ENCODE data around the gene DAPL1.
A peak's percentile ranks its signal among the peaks of the same experiment; 100 is the strongest.

Gene DAPL1, protein sequence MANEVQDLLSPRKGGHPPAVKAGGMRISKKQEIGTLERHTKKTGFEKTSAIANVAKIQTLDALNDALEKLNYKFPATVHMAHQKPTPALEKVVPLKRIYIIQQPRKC

DNA sequence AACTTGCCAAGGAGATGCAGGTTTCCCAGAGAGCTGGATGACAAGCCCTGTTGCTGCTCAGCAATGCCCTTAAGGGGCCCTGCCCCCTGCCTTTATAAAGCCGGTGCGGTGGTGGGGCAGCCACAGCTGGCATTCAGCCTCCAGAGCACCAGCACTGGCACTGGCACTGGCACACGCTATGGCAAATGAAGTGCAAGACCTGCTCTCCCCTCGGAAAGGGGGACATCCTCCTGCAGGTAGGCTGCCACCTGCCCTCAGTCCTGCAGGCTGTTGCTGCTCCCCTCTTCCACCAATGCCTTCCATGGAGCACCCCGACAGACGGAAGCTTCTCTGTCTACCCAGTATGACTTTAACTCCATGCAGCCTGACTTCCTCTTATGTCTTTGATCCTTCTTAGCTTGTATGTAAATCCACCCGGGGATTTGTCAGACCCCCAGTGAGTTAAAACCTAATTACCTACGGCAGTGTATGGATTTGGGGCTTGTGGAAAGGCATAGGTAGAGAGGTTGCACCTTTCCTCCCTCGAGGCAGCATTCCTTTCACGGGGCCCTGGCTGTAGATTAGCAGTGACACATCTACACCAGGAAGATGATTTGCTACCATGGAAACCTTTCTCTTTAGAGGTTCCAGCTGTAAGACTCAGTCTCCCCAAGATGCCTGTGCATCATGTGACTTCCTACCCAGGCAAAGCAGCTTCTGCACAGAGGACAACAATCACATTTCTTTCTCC lies at the start of gene DAPL1:
Gene DAPL1, plus strand, starts transcription at position 123 of the 730 bp plus-strand sequence. Its CDS starts 56 bp downstream, at position 179.
- peak in 24 of 51 donors; percentile 2 to 59 (median 10) for DNase-seq

DNA sequence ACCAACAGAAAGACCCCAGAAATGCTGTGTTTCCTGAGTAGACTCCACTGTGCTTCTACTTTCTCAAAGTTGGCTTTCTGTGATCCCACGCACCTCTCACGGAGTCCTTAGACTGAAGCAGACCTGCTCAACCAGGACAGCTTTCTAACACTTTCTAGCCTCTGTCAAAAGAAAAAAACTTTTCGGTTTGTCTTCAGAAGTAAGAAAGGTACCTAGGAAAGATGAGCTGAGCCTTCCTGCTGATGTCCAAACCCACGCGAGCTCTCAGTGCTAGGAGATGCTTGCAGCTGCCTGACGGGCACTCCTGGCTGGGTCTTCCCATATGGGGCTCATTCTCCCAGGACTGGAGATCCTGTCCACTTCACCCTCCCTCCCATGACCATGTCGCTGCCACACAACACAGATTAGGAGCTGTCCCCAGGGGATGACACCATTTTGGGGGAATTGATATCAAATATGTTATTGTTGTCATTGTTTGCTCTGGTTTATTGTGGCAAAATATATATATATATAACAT lies 49.2 kb upstream of the DAPL1 start:
- no peak for DNase-seq

DNA sequence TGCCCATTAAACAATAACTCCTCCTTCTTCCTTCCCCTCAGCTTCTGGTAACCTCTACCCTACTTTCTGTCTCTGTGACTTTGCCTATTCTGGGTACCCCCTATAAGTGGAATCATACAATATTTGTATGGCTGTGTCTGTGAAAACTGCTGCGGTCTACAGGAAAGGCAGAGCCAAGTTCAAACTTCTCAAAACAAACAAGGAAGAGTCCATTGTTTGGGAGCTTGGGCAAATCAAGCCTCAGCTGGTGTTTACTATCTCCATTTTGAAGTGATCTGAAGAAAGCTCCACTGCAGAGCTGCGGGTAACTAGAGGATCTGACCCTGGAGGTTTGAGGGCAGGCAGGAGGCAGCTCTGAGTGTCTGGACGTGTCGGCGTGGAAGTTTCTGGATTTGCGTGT lies 48.6 kb upstream of the DAPL1 start:
- DNase-seq: no peak

DNA sequence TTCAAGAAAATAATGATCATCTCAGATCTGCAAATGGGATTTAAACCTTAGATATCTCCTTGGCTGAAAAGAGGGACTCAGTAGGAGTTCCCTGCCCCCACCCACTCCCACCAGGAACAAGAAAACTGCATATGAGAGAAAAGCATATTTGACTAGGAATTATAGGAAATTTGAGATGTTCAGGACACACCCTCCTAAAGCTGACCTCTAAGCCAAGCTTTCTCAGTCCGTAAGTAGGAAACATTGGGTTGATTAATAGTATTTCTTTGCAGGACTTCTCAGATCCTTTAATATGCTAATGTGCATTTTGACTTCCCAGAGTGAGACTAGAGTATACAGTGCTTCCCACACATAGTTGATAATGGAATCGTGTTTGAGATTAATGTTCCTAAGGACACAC lies 47.8 kb upstream of the DAPL1 start:
- no peak for DNase-seq

DNA sequence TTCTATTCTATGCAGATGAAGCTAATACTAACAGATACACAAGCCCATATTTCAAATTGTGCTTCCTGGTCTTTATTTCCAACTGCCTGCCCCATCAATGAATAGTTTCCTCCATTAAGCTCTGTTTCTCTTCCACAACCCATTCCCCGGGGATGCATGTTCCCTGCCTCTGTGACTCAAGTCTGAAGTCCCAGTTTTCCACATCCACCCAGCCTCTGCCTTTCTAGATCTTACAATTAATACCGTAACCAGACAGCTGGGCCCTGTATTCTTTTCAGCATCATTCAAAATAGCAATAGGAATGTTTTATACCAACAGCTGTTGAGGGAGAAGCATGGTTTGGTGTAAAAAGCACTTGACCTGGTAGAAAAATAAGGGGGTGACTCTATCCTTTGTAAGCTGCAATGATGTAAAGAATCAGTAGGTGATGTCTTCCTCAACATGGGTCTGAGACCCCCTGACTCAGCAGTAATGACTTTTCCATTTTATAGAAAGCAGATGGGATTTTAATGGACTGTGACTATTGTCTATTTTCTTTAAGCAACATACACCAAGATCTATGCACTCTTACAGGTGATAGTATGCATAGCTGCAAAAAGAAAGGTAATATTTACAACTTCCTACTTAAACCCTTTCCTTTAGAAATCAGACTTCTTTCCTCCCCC lies 46.1 kb upstream of the DAPL1 start:
- DNase-seq: no peak

DNA sequence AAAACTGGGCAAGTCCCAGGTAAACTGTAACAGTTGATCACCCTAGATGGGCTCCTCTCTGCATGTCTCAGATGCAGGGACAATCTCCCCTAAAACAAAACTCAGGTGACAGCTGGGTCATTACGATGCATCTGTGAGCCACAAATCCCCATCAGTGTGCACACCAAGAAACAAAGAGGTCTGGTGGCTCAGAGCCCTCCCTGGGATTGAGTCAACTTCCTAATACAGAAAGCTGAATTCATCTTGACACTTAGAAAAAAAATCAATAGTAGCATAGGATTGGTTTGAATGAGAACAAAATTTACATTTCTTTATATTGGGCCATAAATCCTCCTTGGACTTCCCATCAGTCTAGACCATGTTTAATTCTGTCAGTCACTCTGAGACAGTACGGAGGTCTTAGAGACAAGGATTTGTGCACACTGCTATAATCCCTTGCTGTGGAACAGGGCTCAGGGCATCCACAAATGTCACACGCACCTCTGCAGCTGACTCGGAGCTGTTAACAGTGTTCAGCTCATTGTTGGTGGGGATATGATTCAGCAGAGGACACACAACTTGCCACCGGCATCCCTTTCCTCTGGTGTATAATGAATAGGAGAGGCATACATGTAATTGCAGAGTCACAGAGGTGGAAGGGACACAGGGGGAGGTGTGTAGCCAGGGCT lies 44.5 kb upstream of the DAPL1 start:
- DNase-seq: no peak

DNA sequence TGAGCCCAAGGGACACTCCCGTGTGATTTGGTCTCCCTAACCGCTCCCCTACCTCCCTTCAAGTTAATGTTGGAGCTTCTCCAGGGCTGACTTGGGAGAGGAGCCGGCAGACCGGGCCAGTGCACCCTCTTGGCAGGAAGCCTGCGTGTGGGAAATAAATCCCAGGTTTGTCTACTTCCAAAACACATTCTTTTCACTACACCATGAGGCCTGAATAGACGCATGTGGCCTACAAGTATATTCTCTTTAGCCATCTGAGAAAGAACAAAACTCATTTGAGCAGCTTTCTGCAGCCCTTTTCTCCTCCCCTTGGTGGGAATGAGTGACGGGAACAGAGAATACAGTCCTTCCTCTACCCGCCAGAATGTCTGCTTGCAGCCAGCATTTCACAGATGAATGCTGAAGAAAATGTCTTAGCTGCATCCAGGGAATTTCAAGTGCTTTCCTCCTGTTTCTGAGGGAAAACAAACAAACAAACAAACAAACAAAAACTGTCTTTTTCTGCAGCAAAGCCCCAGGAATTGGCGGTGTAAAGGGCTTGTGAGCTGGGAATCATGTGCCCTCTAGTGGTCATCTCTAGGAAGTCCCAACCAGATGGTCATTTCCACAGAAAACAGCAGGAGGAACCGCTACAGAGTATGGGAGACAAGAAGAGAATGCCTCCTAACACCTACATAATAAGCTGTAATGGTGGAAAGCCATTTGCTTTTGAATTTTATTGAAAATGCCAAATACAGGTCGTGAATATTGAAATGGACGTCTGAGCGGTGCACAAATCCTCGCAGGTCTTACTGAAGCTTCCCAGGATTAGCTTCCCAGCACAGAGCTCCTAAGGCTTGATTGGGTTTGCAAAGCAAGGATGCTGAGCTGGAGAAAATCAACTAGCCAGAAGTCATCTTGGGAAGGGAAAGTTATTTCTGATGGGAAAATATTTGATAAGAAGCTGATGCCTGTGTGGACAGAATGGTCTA lies 41.2 kb upstream of the DAPL1 start:
- peak in 33 of 51 donors; percentile 6 to 82 (median 42) for DNase-seq

DNA sequence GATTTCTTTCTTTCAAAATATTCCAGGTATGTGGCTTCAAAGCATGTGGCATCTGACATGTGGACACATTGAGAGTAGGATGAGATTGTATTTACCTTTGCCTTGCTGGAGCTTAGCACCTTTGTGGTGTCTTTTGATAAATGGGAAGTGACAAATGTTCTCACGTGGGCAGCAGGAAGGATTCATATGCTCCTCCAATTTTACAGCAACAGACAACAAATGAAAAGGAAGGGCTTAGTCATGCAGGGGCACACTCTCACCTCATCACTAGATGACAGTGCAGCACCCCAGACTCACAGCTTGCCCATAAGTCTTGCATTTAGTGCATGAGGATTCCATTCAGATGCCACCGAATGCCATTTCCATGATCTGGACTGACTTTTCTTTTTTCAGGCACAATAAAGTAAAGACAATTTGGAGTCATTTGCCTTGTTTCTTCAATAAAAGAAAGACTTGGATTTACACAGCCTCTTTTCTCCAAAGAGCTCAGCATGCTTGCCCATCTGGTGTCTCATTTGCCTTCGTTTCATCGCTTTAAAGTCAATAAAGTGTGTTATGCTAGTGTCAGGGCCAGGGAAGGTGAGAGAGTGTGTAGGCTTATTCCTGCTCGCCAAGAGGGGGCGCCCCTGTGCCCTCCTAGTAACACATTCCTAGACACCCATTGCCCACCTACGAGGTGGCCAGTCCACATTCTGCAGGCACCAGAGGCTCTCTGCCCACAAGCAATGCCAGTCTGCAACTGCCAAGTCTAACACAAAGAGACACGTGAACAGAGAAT lies 39.6 kb upstream of the DAPL1 start:
- DNase-seq: no peak

DNA sequence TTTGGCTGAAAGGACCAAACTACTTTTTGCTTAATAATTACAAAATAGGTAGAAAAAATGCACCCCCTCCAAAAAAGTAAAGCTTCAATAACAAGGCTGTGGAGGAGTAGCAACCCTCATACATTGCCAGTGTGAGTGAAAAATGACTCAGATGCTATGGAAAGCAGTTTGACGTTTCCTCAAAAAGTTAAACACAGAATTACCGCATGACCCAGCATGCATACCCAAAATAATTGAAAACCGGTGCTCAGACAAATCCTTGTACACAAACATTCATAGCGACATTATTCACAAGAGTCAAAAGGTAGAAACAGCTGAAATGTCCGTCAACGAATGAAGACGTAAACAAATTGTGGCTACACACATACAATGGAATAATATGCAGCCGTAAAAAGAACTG lies 38.8 kb upstream of the DAPL1 start:
- DNase-seq: no peak

DNA sequence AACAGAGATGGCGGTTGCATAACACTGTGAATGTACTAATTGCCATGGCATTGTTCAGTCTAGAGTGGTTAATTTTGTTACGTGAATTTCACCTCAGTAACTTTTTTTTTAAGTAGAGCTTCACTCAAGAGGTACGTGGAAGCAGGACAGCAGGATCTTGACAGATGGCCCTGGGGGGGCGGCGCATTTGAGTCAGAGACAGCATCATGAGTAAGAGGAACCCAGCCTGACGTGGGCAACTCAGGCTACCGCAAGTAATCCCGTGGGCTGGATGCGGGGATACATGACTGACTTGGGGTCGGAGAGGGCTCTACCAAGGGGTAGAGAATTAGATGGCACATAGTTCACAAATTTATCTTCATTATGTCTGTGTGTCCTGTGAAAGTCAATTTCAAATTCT lies 38.1 kb upstream of the DAPL1 start:
- peak in 1 of 51 donors; percentile 26 for DNase-seq

DNA sequence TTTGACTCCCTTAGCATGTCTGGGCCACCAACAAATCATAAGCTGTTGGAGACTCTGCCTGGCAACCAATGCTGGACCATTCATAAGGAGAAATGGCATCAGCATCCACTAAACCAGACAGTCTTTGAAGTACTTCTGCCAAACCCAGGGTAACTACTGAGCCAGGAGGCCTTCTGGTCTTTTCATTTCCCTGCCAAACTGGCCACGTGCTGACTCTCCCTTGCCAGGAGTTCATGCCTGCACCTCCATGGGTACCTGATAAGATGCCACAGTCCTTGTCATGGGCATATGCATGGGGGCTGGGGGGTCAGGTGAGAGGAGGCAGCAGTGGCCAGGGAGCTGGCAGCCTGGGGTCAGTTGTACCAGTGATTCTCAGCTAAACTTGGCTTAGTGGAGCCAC lies 34.2 kb upstream of the DAPL1 start:
- DNase-seq: no peak

DNA sequence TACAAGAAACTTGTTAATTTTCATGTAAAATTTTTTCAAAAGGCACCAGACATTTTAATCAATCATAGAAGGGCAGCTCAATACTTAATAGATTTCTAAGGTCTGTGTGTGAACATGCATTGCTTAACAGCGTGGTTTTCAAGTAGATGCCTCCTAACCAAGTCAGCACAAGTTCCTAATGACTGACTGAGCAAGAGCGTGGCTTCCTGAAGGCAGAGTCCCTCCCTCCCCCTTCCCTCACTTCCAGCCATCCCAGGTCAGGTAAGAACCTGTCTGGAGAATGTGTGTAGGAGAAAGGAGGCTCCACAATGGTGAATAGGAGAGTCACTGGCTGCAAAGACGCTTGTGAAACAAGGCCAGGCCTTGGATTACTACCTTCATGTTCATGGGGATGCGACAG lies 33.5 kb upstream of the DAPL1 start:
- no peak for DNase-seq

DNA sequence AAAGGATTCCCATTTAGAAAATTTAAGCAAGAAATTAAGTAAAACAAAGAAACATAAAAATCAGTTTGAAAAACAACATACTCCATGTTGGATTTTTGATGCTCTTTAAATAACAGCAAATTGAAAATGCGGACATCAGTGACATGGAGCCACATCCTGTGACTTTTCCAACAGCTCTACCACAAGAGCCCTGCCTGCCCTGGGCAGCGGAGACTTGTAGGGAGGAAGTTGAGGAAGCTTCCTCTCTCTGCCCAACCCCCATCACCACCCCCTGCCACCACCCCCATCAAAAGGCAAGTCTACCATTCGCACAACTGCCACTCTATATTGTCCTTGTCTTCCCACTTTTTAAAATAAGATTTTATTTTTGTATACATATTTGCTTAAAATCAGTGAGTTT lies 32.8 kb upstream of the DAPL1 start:
- DNase-seq: no peak

DNA sequence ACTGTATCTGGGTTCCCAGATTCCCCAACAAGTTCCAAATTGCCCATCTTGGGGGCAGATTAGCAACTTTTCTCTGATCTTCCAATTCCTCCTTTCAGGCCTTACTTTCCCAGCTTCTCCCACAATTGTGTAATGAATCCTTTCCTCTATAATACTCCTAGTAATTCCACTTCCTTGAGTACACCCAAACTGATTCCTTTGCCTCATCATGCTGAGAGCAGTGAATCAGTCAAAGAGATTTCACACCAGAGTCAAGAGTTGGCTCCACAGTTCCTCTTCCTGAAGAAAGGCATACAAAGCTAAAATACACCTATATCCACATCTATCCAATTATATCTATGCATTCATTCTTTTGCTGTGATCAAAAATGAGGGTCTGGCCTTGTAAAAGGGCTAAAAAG lies 28.6 kb upstream of the DAPL1 start:
- no peak for DNase-seq

DNA sequence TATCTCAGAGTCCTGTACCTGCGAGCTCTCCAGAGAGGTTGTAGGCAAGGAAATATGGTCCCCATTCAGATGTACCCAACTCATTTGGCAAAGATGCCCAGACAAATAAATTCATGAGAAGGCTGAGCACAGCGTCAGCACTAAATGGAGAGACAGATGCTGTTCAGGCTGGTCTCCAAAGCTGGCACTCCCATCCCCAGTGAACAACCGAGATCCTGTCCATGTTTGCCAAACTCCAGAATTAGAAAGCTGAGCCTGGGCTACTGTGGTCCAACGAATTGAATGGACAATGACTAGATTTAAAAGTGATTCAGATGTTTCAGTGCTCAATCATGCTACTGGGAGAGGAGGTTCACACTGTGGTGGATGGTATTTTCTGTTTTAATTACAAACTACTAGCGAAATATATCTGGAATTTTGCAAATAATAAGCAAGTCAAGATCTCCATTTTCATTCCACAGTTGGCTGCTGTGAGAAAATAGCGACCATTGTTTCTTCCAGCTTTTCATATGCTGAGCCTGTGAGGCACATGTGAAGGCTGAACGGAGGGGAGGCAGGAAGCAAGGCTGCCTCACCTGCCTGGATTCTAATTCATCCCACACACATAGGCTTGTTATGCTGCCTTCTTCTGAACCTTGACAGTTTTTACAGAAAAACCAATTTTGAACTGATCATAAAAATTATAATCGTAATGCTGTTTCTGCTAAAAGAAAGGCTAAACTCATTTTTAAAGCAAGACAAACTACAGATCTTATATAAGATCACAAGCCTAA lies 22.6 kb upstream of the DAPL1 start:
- DNase-seq: peak in 41 of 51 donors; percentile 2 to 86 (median 57)

DNA sequence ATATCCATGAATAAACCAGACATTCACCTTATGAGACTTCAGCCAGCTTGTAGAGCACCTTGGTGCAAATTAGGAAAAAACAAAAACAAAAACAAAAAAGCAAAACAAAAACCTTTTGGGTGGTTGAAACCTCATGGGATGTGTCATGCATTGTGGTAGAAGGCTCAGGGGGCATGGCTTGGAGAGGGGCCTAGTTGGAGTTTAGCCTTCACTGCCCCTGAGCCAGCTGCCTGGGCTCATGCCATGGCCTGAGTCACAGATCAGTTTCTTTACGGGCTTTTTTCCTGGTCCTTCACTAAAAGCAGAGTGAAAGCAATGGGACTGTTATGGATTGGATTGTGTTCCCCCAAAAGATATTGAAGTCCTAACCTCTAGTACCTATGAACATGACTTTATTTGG lies 22.0 kb upstream of the DAPL1 start:
- peak in 25 of 51 donors; percentile 6 to 63 (median 34) for DNase-seq

DNA sequence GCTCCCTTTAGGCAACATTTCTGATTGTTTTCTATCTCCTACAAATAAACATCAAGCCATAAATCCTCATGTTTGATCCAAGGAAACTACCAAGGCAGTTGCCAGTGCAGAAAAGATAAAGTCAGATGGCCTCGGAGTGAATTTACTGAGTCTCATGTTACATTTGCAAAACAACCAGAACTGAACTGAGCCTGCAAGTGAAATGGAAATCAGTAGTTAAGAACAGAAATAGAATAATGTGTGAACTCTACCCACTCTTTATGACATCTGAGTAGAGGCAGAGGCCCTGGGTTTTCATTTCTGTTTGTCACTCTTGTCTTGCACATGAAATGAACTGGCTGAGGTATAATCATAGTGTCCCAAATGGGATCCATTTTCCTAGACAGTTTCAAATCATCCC lies 20.4 kb upstream of the DAPL1 start:
- peak in 1 of 51 donors; percentile 8 for DNase-seq

DNA sequence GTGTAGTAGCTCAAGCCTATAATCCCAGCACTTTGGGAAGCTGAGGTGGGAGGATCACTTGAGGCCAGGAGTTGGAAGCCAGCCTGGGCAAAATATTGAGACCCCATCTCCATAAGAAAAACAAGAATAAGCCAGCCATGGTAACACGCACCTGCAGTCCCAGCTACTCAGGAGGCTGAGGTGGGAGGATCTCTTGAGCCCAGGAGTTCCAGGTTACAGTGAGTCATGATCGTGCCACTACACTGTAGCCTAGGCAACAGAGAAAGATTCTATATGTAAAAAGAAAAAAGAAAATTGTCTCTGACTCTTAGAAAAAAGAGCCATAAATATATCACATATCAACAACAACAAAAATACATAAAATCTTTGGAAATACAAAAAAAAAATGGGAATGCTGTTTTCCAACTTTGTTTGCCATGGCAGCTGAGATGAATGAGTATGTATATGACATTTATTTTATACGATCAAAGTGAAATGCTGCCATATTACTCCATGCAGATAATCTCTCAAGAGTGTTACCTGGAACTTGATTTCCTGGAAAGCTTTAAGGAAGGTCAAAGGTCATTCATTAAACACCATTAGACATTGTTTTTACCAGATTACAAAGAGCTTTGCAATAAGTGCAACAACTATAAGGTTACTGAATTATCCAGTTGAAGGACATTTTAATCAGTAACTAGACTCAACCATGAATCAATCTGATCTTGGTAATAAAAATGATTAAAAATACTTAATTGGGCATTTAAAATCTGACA lies 19.7 kb upstream of the DAPL1 start:
- DNase-seq: no peak

DNA sequence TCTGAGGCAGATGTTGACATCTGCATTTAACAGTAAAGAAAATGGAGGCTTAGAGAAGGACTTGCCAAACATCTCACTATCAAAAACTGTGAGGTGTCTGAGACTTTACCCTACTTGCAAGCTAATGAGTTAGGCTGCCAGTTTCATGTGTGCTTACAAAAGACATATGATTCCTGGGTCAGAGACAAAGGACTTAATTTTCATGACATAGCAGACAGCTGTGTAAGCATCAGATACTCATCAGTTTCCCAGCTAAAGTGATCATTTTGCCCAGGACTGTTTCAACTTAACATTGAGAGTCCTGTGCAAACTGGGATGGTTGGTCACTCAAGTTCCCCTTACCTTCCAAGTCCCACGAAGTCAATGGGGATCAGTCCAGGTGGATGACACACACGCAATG lies 18.9 kb upstream of the DAPL1 start:
- no peak for DNase-seq
